H1 (cell line): ENCODE measurements around the gene HMMR. TPM values are rescaled to one million over a fixed set of nuclear protein-coding genes. Genes with fewer than 3 reads are reported as not detected.
A peak's percentile ranks its signal among the peaks of the same experiment; 100 is the strongest.

Experiments used
- CTCF ChIA-PET: fragments of 300-600 bp; sonication (Branson Sonifier 250); formaldehyde crosslinking; loops from one replicate; lab custom pipeline; 2021; ENCODE audit not compliant: partially characterized antibody; lab: Charles Lee
- POLR2A ChIA-PET: fragments of 300-600 bp; sonication (Branson Sonifier 250); formaldehyde crosslinking; loops from one replicate; lab custom pipeline; 2021; ENCODE audit warnings: inconsistent platforms; ENCODE audit not compliant: partially characterized antibody; lab: Charles Lee
- DNase-seq, 2 experiments: peaks; one replicate each; pipeline versions ENCODE4 v3.0.0 to v3.0.0-alpha.2; 2010 to 2022; ENCODE audit warnings: low spot score in 2 of 2, low read depth in 1 of 2, mixed read lengths in 1 of 2
- FAIRE-seq: peaks from 2 replicates; lab custom pipeline; 2011; peaks lifted over from hg19 to GRCh38; lab: Jason Lieb, UNC
- H2AFZ ChIP-seq: 2 replicates; pipeline ENCODE4 v1.8.1; 2012; ENCODE audit warnings: low read length, inconsistent platforms
- H2AK5ac ChIP-seq: 2 replicates; pipeline ENCODE4 v1.6.1; 2013; ENCODE audit warnings: low read depth, low read length
- H2BK120ac ChIP-seq: replicated peaks from 2 replicates; pipeline ENCODE3; 2013; ENCODE audit warnings: low read depth, low read length, inconsistent platforms
- H2BK12ac ChIP-seq: 2 replicates; pipeline ENCODE4 v1.6.1; 2013; ENCODE audit warnings: low read depth, low read length
- H2BK15ac ChIP-seq: 2 replicates; pipeline ENCODE4 v1.6.1; 2013; ENCODE audit warnings: low read length
- H2BK20ac ChIP-seq: 2 replicates; pipeline ENCODE4 v1.6.1; 2013; ENCODE audit warnings: low read length
- H2BK5ac ChIP-seq: 2 replicates; pipeline ENCODE4 v1.6.1; 2013; ENCODE audit warnings: low read depth, low read length
- H3K14ac ChIP-seq: 2 replicates; pipeline ENCODE4 v1.6.1; 2013; ENCODE audit warnings: inconsistent platforms; ENCODE audit not compliant: insufficient read length
- H3K18ac ChIP-seq: 2 replicates; pipeline ENCODE4 v1.6.1; 2013; ENCODE audit warnings: low read length; ENCODE audit errors: extremely low read depth
- H3K23ac ChIP-seq: 2 replicates; pipeline ENCODE4 v1.6.1; 2013; ENCODE audit warnings: inconsistent platforms; ENCODE audit not compliant: insufficient read length
- H3K23me2 ChIP-seq: 2 replicates; pipeline ENCODE4 v1.6.1; 2013; ENCODE audit warnings: low read depth, low read length
- H3K27ac ChIP-seq: 2 replicates; pipeline ENCODE4 v1.6.1; 2011; ENCODE audit warnings: low read depth, low read length, inconsistent platforms
- H3K27me3 ChIP-seq, 4 experiments: replicated peaks in 1 of 4; 1 replicate in 1 of 4; 2 replicates in 3 of 4; pipeline versions ENCODE4 v1.6.1 to v1.8.1; 2011 to 2013; ENCODE audit warnings: low read length in 3 of 4, mild to moderate bottlenecking in 3 of 4, inconsistent platforms in 2 of 4, mixed read lengths in 2 of 4, moderate library complexity in 1 of 4; ENCODE audit not compliant: control insufficient read depth in 3 of 4, insufficient read depth in 3 of 4; ENCODE audit errors: extremely low read depth in 1 of 4
- H3K36me3 ChIP-seq, 4 experiments: 2 replicates each; pipeline versions ENCODE4 v1.6.1 to v1.8.1; 2011 to 2013; ENCODE audit warnings: mild to moderate bottlenecking in 4 of 4, low read length in 3 of 4, moderate library complexity in 2 of 4, control low read depth in 1 of 4, inconsistent platforms in 1 of 4; ENCODE audit not compliant: insufficient read depth in 4 of 4, control insufficient read depth in 2 of 4
- H3K4ac ChIP-seq: replicated peaks from 2 replicates; pipeline ENCODE3; 2013; ENCODE audit warnings: low read length, low read depth, mixed read lengths, inconsistent platforms; ENCODE audit not compliant: insufficient read length
- H3K4me1 ChIP-seq, 4 experiments: replicated peaks in 1 of 4; 1 replicate in 1 of 4; 2 replicates in 3 of 4; pipeline versions ENCODE4 v1.6.1 to v1.8.1; 2011 to 2013; ENCODE audit warnings: low read length in 3 of 4, inconsistent platforms in 2 of 4, mixed read lengths in 1 of 4; ENCODE audit not compliant: insufficient read depth in 4 of 4, control insufficient read depth in 3 of 4
- H3K4me2 ChIP-seq, 2 experiments: 2 replicates each; pipeline versions ENCODE4 v1.6.1 to v1.8.1; 2011 to 2013; ENCODE audit warnings: low read depth in 2 of 2, low read length in 2 of 2, control low read depth in 1 of 2, inconsistent platforms in 1 of 2, mild to moderate bottlenecking in 1 of 2; ENCODE audit not compliant: insufficient read depth in 1 of 2
- H3K4me3 ChIP-seq, 4 experiments: fragments of 200-600, 300-600 bp in 1 of 4; sonication (generic), shearing (Covaris generic), sonication (Bioruptor Twin) in 1 of 4; 2 replicates each; pipeline versions ENCODE4 v1.5.1 to v1.8.1; 2011 to 2016; ENCODE audit warnings: low read length in 4 of 4, low read depth in 3 of 4, control low read depth in 2 of 4, inconsistent platforms in 2 of 4, mild to moderate bottlenecking in 2 of 4, mixed read lengths in 1 of 4, moderate library complexity in 1 of 4; ENCODE audit not compliant: insufficient read depth in 2 of 4; ENCODE audit errors: extremely low read depth in 1 of 4
- H3K56ac ChIP-seq: replicated peaks from 2 replicates; pipeline ENCODE3; 2013; ENCODE audit warnings: low read depth, mild to moderate bottlenecking, mixed read lengths, low read length, inconsistent platforms; ENCODE audit not compliant: insufficient read length
- H3K79me1 ChIP-seq: 2 replicates; pipeline ENCODE4 v1.6.1; 2013; ENCODE audit warnings: low read depth, low read length, control low read depth
- H3K79me2 ChIP-seq, 2 experiments: 2 replicates each; pipeline versions ENCODE4 v1.6.1 to v1.8.1; 2012 to 2013; ENCODE audit warnings: low read length in 2 of 2, mild to moderate bottlenecking in 2 of 2, inconsistent platforms in 1 of 2; ENCODE audit not compliant: insufficient read depth in 2 of 2, control insufficient read depth in 1 of 2
- H3K9ac ChIP-seq, 4 experiments: replicated peaks in 1 of 4; 1 replicate in 1 of 4; 2 replicates in 3 of 4; pipeline versions ENCODE4 v1.6.1 to v1.8.1; 2011 to 2013; ENCODE audit warnings: low read depth in 3 of 4, low read length in 3 of 4, control low read depth in 2 of 4, mild to moderate bottlenecking in 2 of 4, moderate library complexity in 2 of 4, inconsistent platforms in 1 of 4; ENCODE audit errors: extremely low read depth in 1 of 4
- H3K9me3 ChIP-seq, 2 experiments: 2 replicates each; pipeline versions ENCODE4 v1.6.1 to v1.8.1; 2012 to 2013; ENCODE audit warnings: mild to moderate bottlenecking in 2 of 2, moderate library complexity in 2 of 2, control low read depth in 1 of 2, inconsistent platforms in 1 of 2, low read depth in 1 of 2, low read length in 1 of 2, mixed read lengths in 1 of 2; ENCODE audit not compliant: insufficient read depth in 2 of 2
- H4K20me1 ChIP-seq, 2 experiments: replicated peaks in 1 of 2; 2 replicates each; pipeline versions ENCODE3 to v1.8.1; 2011 to 2013; ENCODE audit warnings: inconsistent platforms in 2 of 2, low read length in 2 of 2, mild to moderate bottlenecking in 1 of 2; ENCODE audit not compliant: insufficient read depth in 2 of 2, control insufficient read depth in 1 of 2
- H4K5ac ChIP-seq: 2 replicates; pipeline ENCODE4 v1.6.1; 2013; ENCODE audit warnings: low read length, low read depth, mixed read lengths, inconsistent platforms; ENCODE audit not compliant: insufficient read length
- H4K8ac ChIP-seq: 2 replicates; pipeline ENCODE4 v1.8.0; 2013; ENCODE audit warnings: mild to moderate bottlenecking, moderate library complexity, low read length, inconsistent platforms; ENCODE audit not compliant: insufficient read depth; ENCODE audit errors: extremely low read depth
- H4K91ac ChIP-seq: replicated peaks from 2 replicates; pipeline ENCODE3; 2013; ENCODE audit warnings: low read length, mixed read lengths, inconsistent platforms; ENCODE audit not compliant: insufficient read length
- BRCA1 ChIP-seq: IDR thresholded peaks from 2 replicates; pipeline ENCODE4 v1.6.1; 2012; ENCODE audit warnings: low read depth, low read length, improper control_type of control experiment
- GTF2F1 ChIP-seq: IDR thresholded peaks from 2 replicates; pipeline ENCODE4 v1.6.1; 2012; ENCODE audit warnings: low read depth, low read length, improper control_type of control experiment, borderline replicate concordance
- RBBP5 ChIP-seq: IDR thresholded peaks from 2 replicates; pipeline ENCODE4 v1.7.1; 2012; ENCODE audit warnings: low read depth, mild to moderate bottlenecking, inconsistent platforms, low read length, moderate library complexity, borderline replicate concordance
- SIX5 ChIP-seq: IDR thresholded peaks from 2 replicates; pipeline ENCODE4 v1.6.1; 2011; ENCODE audit warnings: mild to moderate bottlenecking, low read depth, low read length
- WGBS, 2 experiments: shearing (Covaris generic) in 1 of 2; methylation state at CpG; one replicate each; pipeline versions ENCODE4 v1.1.6 to v1.1.7; 2013 to 2015; ENCODE audit warnings: low lambda C conversion rate in 2 of 2, mixed read lengths in 2 of 2, inconsistent platforms in 1 of 2, low coverage in 1 of 2, missing lambda C conversion rate in 1 of 2; ENCODE audit not compliant: insufficient replicate concordance in 2 of 2, insufficient coverage in 1 of 2, insufficient read length in 1 of 2; ENCODE audit errors: extremely low coverage in 1 of 2, missing lambda C conversion rate in 1 of 2; 5-methylcytosine and 5-hydroxymethylcytosine counted together
- polyA plus RNA-seq, 7 experiments: library from polyadenylated mRNA; depleted of rRNA in 3 of 7; stranded (reverse) in 5 of 7; unstranded in 2 of 7; fragments of >200 nt in 5 of 7; fragments of 200-250 nt in 2 of 7; gene quantifications; 1 replicate in 5 of 7; 2 replicates in 1 of 7; 4 replicates in 1 of 7; pipeline versions ENCODE4 v1.2.1 to v1.2.3, GENCODE V29; 2011 to 2013; ENCODE audit warnings: missing spikeins in 2 of 7, mixed read lengths in 2 of 7
- total RNA-seq: library from RNA; stranded (reverse); fragmentation: NEBNext Ultra II Directional; extraction: Animal tissue kit (Norgen Biotek cat#: 25700); gene quantifications from 2 replicates; pipeline ENCODE4 v1.2.1, GENCODE V29; 2021

The HMMR gene
- total and polyA plus RNA-seq, 2 of the 8 experiments (the other 6 are each of a cell fraction or from before 2014, with no cell fraction given): 17.5 to 77.3 TPM

DNA sequence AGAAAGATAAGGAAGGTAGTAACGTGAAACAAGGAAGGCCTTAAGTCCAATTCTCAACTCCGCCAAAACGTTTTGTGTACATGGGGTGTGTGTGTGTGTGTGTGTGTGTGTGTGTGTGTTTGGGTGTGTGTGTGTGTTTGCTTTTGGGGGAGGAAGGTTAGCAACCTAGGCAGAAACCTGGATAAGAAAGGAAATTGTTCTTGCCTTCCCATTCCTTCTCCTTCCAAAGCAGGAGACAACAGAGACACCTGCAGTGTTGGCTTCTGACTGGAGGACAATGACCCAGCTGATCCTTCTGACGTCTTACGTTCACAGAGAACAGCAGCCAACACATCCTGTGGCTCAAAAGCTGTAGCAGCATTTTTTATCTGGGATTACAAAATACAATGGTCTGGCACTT, 27.2 kb upstream of the HMMR start:
- Histone ChIP-seq H3K4me2 (no peak overlapping the region), H3K9ac (no peak overlapping the region), H3K23ac (no peak overlapping the region), H4K5ac (no peak overlapping the region), H3K4me1 (no peaks in the 10 kb centered on the region; a peak in 1 of 7 replicates), H3K79me2 (peaks cover 2 to 11% of the 10 kb centered on the region in 2 experiments; a peak in 3 of 4 replicates), H3K79me1 (no peaks in the 10 kb centered on the region), H2AK5ac (no peak overlapping the region), H3K36me3 (no peaks in the 10 kb centered on the region), H2BK12ac (no peak overlapping the region), H3K4ac (no peak overlapping the region), H3K18ac (no peak overlapping the region), H2BK20ac (no peak overlapping the region), H2BK15ac (no peak overlapping the region), H2AFZ (no peak overlapping the region), H4K20me1 (peaks cover 0 to 2% of the 10 kb centered on the region in 2 experiments), H3K4me3 (no peak overlapping the region), H3K23me2 (peaks cover 2% of the 10 kb centered on the region; the same call in 1 of the 2 replicates), H4K91ac (peak overlapping the region; percentile 51), H4K8ac (no peak overlapping the region), H2BK120ac (no peak overlapping the region), H3K56ac (no peak overlapping the region), H3K14ac (no peak overlapping the region), H2BK5ac (no peak overlapping the region), H3K9me3 (no peaks in the 10 kb centered on the region), H3K27me3 (no peaks in the 10 kb centered on the region), H3K27ac (no peak overlapping the region)
- no peak for DNase-seq
- 92% methylated on average over 5 of the region's 5 CpGs; no CpG with 5 or more reads in 1 of the 2 experiments for WGBS, 2 experiments
- no peak for FAIRE-seq
- no peak for TF ChIP-seq RBBP5
- TF ChIP-seq BRCA1: no peak
- no peak for TF ChIP-seq SIX5
- no peak for TF ChIP-seq GTF2F1
- ChIA-PET CTCF (interaction anchor here (0.9 to 1.6 kb wide), 3 partner anchors 25 to 88 kb away, joined by 3 read pairs; no protein-coding TSS in a partner anchor), POLR2A (no interaction called here)
